ENCODE measurements around the gene LRP1.

The LRP1 gene

GRCh38 chr12:57142727-57143126 lies 14.4 kb downstream of the LRP1 start:
- TF ChIP-seq FOXP2 (optimal IDR thresholded peaks at IDR 0.05; ENCODE audit: borderline replicate concordance, extremely low read depth, extremely low read length, insufficient read depth) = no peak
- no peak for TF ChIP-seq REST (IDR thresholded peaks at IDR 0.05; ENCODE audit: insufficient read depth in 1 of 2, low read depth in 2 of 2, low read length in 2 of 2)
- TF ChIP-seq TAF1 (IDR thresholded peaks at IDR 0.05; ENCODE audit: borderline replicate concordance, insufficient read depth, low read length) = no peak
- no peak for TF ChIP-seq POLR2AphosphoS5 (IDR thresholded peaks at IDR 0.05; ENCODE audit: low read depth, low read length)
- no peak for TF ChIP-seq SIN3A (IDR thresholded peaks at IDR 0.05; ENCODE audit: borderline replicate concordance, insufficient read depth, low read length)

- TF ChIP-seq SIN3A (IDR thresholded peaks at IDR 0.05; ENCODE audit: borderline replicate concordance, insufficient read depth, low read length) (no peak), REST (IDR thresholded peaks at IDR 0.05; ENCODE audit: insufficient read depth in 1 of 2, low read depth in 2 of 2, low read length in 2 of 2) (no peak), FOXP2 (optimal IDR thresholded peaks at IDR 0.05; ENCODE audit: borderline replicate concordance, extremely low read depth, extremely low read length, insufficient read depth) (no peak), TAF1 (IDR thresholded peaks at IDR 0.05; ENCODE audit: borderline replicate concordance, insufficient read depth, low read length) (no peak), POLR2AphosphoS5 (IDR thresholded peaks at IDR 0.05; ENCODE audit: low read depth, low read length) (no peak)
Observed at GRCh38 chr12:57143454-57143853, 15.2 kb downstream of the LRP1 start.

GRCh38 chr12:57145460-57146059 lies 17.3 kb downstream of the LRP1 start:
- TF ChIP-seq TAF1 (IDR thresholded peaks at IDR 0.05; ENCODE audit: borderline replicate concordance, insufficient read depth, low read length) (no peak), POLR2AphosphoS5 (IDR thresholded peaks at IDR 0.05; ENCODE audit: low read depth, low read length) (no peak), SIN3A (IDR thresholded peaks at IDR 0.05; ENCODE audit: borderline replicate concordance, insufficient read depth, low read length) (no peak), FOXP2 (optimal IDR thresholded peaks at IDR 0.05; ENCODE audit: borderline replicate concordance, extremely low read depth, extremely low read length, insufficient read depth) (no peak), REST (IDR thresholded peaks at IDR 0.05; ENCODE audit: insufficient read depth in 1 of 2, low read depth in 2 of 2, low read length in 2 of 2) (no peak)

GRCh38 chr12:57146092-57146491 lies 17.8 kb downstream of the LRP1 start:
- TF ChIP-seq FOXP2 (optimal IDR thresholded peaks at IDR 0.05; ENCODE audit: borderline replicate concordance, extremely low read depth, extremely low read length, insufficient read depth) = no peak
- TF ChIP-seq SIN3A (IDR thresholded peaks at IDR 0.05; ENCODE audit: borderline replicate concordance, insufficient read depth, low read length) = no peak
- no peak for TF ChIP-seq REST (IDR thresholded peaks at IDR 0.05; ENCODE audit: insufficient read depth in 1 of 2, low read depth in 2 of 2, low read length in 2 of 2)
- TF ChIP-seq POLR2AphosphoS5 (IDR thresholded peaks at IDR 0.05; ENCODE audit: low read depth, low read length) = no peak
- TF ChIP-seq TAF1 (IDR thresholded peaks at IDR 0.05; ENCODE audit: borderline replicate concordance, insufficient read depth, low read length) = no peak

Data from PFSK-1 (cell line).